Frontal cortex (tissue), 4 donors: Measurements from ENCODE around the gene RSKR. TPM values are rescaled to one million over a fixed set of nuclear protein-coding genes. Genes with fewer than 3 reads are reported as not detected.
"Not testable (repeated sequence)": the region's sequence is repeated elsewhere in the genome, so short reads cannot be mapped to it uniquely, and the experiment has no call there.

Source experiments
- DNase-seq, 2 donors: peaks; one replicate each; pipeline ENCODE4 v3.0.0; 2012; ENCODE audit warnings: low spot score in 2 of 2
- FAIRE-seq: peaks from 2 replicates; lab custom pipeline; 2012; peaks lifted over from hg19 to GRCh38; lab: Jason Lieb, UNC
- total RNA-seq: library from RNA; depleted of rRNA; stranded (reverse); fragments of >200 nt; gene quantifications from one replicate; pipeline ENCODE4 v1.2.3, GENCODE V29; 2014
- donor health status: control.
- donor health status: control.
- donor health status: control.

RSKR gene, protein sequence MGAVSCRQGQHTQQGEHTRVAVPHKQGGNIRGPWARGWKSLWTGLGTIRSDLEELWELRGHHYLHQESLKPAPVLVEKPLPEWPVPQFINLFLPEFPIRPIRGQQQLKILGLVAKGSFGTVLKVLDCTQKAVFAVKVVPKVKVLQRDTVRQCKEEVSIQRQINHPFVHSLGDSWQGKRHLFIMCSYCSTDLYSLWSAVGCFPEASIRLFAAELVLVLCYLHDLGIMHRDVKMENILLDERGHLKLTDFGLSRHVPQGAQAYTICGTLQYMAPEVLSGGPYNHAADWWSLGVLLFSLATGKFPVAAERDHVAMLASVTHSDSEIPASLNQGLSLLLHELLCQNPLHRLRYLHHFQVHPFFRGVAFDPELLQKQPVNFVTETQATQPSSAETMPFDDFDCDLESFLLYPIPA
- 11.8 TPM for total RNA-seq

GRCh38 chr17:28613931-28614381 is at the start of gene RSKR:
Gene RSKR (minus strand): TSS chr17:28614185. CDS start chr17:28614161, 24 bp downstream.
- DNase-seq: peak in 1 of 2 donors; percentile 47
- FAIRE-seq: no peak

- FAIRE-seq: no peak
- DNase-seq: no peak
Observed at GRCh38 chr17:28663723-28664122, 49.7 kb upstream of the RSKR start.

GRCh38 chr17:28662527-28662829 is 48.5 kb upstream of the RSKR start:
- FAIRE-seq: no peak

DNA sequence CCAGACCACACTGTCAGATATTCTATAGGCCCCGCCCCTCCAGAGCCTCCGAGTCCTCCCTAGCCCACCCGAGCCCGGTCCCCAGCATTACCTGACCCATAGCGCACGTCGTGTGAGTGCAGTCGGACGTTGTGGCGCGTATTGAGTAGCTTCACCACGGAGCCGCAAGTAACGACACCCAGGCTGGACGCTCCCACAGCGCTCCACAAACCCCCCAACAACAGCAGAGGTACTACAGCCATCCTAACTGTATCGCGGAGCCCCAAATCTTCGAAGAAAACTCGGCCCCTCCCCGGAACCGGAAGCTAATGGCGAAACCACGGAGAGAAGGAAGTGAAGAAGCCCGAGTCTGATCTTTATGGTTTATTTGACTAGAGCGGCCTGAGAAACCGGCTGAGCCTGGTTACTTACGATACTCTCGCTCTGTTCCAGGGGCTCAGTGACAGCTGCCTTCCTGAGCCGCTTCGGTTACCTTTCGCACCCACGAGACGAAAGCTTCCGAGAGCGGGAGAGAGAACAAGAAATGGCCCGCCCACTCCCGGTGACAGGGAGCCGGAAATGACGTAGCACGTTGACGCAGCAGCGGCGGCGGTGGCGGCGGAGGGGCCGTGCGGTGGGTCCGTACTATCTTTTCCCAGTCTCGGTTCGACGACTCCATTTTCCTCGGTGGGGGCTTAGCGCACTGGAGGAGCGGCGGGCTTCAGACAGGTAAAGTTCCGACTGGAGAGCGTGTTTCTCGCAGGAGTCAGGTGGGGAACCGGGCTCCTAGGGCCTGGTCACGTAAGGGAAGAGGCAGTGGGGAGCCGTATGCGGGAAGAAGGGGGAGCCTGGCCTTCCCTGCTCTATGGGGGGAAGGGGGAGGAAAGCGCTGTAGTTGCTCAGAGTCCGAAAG is 47.9 kb upstream of the RSKR start, which contains the start of the genes SDF2 and SUPT6H:
TSS of gene SDF2 (minus strand) at position 272 of the 892 bp plus-strand sequence. CDS start at position 242, 30 bp downstream.
TSS of gene SUPT6H (plus strand) at position 571 of the 892 bp plus-strand sequence. CDS start 11,197 bp downstream, outside the sequence.
- DNase-seq: peak; percentile 91 to 94
- no peak for FAIRE-seq

More at GRCh38 chr17:28662527-28662829, 48.5 kb upstream of the RSKR start:
- DNase-seq: no peak

GRCh38 chr17:28659497-28659881 is 45.5 kb upstream of the RSKR start:
- not testable (repeated sequence) for FAIRE-seq, DNase-seq

GRCh38 chr17:28658766-28659496 is 44.9 kb upstream of the RSKR start:
- FAIRE-seq, DNase-seq: not testable (repeated sequence)

- not testable (repeated sequence) for DNase-seq, FAIRE-seq
Observed at GRCh38 chr17:28658342-28658741, 44.4 kb upstream of the RSKR start.

DNA sequence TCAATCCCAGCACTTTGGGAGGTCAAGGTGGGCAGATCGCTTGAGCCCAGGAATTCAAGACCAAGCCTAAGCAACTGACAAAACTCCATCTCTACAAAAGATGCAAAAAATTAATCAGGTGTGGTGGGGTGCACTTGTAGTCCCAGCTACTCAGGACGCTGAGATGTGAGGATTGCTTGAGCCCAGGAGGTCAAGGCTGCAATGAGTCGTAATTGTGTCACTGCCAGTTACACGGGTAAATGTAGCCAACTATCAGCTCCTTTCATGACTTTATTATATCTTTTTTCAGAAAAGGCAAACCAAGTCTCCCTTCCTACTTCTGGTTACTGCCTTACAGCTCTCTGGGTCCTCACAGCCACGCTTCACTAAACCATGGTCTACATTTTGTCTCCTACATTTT is 43.8 kb upstream of the RSKR start:
- DNase-seq: no peak
- FAIRE-seq: no peak

GRCh38 chr17:28655160-28655559 is 41.2 kb upstream of the RSKR start:
- DNase-seq (no peak), FAIRE-seq (no peak)

- DNase-seq (no peak), FAIRE-seq (no peak)
Observed at GRCh38 chr17:28648698-28649097, 34.7 kb upstream of the RSKR start.

DNA sequence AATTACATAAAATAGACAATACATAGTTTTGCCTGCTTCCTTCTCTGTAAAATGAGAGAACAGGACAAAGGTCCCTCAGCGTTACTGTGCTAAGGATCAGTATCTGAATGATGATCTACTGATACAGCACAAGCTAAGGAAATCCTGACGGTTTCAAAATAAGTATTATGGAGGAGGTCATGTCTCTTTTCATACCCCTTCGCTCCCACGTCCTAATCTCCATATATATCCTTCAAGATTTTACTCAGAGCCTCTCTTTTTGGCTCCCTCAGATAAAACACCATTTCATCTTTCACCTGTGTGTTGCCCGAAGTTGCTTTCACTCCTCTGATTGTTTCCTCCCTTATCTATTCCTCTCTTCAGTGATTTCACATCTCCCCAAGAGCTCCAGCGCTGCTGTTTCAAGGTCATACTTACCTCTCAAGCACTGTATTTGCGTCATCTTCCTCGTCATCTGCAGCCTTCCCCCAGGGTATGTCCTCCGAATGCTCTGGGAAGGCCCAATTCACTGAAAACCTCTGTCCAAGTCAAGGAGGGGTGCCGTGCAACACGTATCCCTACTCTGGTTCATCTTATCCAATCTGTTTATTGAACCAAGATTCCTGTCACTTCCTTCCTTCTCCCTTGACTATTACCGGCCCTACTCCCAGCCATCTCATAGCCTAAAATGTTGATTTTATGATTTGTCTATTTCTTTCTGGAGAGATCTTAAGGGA is 32.2 kb upstream of the RSKR start:
- FAIRE-seq (no peak), DNase-seq (no peak)

DNA sequence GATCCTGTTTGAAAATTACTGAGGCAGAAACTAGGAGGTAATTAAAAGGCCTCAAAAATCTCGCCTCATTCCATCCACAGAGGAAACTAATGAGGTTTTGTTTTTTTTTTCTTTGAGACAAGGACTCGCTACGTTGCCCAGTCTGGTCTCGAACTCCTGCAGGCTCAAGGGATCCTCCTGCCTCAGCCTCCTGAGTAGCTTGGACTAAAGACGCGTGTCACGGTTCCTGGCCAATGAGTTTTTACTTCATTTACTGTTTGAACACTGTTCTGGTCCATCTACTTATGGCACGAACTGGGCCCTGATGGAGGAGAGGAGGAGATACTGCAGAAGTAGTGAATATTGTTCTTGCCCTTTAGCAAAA is 31.6 kb upstream of the RSKR start:
- DNase-seq: no peak
- no peak for FAIRE-seq

DNA sequence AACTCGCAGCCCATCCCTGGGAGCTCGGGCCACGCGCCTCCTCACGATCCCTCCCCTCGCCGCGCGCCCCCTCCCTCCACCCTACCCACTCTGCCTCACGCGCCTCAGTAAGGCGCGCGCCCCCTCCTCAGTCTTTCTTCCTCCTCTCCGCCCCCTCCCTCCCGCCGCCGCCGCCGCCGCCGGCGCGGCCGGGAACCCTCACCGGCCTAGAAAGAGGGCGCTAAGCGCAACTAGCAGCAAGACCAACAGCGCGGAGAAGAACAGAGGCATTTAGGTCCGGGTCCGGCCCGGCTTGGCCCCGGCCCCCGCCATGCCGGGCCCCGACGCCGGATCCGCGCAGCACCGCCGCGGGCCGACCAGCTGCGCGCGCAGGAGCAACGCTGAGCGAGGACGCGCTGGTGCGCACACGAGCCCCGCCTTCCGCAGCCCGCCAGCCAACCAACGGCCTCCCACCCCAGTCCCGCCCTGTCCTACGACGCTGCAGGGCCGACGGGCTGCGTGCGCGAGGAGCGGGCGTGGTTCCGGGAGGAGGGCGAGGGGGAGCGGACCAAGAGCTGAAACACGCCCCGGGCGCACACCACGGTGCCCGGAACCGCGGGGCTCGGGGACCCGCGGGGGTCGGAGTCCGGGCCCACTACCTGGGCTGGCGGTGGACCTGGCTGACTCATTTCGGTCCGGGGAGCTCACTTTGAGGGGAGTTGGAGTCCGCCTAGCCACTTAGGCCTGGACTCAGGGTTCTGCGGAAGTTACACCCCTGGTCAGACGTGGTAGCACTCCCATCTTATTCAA is 31.0 kb upstream of the RSKR start, which contains the start of gene BLTP2:
TSS of gene BLTP2 (minus strand) at position 372 of the 789 bp plus-strand sequence. CDS start at position 270, 102 bp downstream.
- DNase-seq (peak; percentile 99), FAIRE-seq (no peak)

- DNase-seq: peak; percentile 36 to 53
- no peak for FAIRE-seq
Observed at GRCh38 chr17:28643983-28644786, 30.2 kb upstream of the RSKR start.

- DNase-seq (no peak), FAIRE-seq (no peak)
Observed at GRCh38 chr17:28641579-28641978, 27.6 kb upstream of the RSKR start.

DNA sequence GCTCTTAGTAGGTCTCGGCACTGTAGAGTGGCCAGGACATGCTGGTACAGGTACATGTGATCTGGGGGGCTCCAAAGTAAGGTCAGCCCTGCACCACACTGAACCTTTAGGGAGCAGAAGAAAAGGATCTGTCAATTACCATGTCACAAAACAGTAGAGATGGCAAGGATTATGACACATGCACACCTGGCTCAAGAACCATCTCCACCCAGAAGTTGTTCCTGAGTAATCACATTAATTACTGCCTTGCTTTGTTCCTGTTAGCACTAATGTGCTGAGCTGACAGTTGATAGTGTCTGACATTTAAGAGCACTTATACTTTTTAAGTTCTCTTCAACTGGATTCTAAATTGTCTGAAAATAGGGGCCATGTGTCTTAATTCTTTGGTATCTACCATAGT is 21.5 kb upstream of the RSKR start:
- no peak for DNase-seq
- FAIRE-seq: no peak

DNA sequence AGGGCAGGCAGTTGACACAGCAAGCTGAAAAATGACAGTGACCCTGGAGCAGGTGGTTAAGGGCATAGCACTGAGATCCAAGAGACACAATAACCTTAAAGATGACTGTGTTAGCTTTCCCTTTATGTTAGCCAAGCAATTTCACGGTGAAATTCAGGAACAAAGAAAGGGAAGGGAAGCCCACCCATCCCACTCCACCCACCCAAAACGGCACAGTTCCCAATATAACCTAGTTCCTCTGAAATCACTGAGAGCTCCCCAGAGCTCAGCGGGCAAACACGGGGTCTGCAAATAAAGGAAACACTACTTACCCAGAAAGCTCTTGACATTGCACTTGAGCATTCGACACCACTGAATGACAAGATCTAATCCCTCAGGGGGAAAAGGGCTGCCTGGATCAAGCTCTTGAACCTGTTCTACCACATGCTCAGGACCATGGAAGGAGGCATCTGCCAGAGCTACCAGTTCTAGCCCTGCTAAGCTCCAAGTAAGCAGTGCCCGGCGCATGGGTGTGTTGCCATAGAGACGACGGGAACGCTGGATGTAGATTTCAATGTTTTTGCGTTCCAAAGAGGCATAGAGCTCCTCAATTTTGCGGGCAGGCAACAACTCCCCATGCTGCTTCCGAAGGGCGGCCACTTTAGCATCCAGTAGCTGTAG is 20.4 kb upstream of the RSKR start:
- no peak for FAIRE-seq
- no peak for DNase-seq
